AG04449 (cell line): ENCODE results near the gene RBFOX1.

Experiments
- CTCF ChIA-PET: fragments of 350-600 bp; formaldehyde crosslinking; extraction: SDS; loops from one replicate; lab custom pipeline; 2021; ENCODE audit warnings: antibody characterized with exemption; lab: Yijun Ruan, JAX
- POLR2A ChIA-PET: fragments of 400-600, 350-600 bp; formaldehyde crosslinking; extraction: SDS; loops from one replicate; lab custom pipeline; 2020; ENCODE audit warnings: antibody characterized with exemption, inconsistent platforms; lab: Yijun Ruan, JAX
- DNase-seq: peaks from one replicate; pipeline ENCODE4 v3.0.0-alpha.2; 2010; ENCODE audit warnings: low read depth, low spot score
- H3K4me3 ChIP-seq: 2 replicates; pipeline ENCODE4 v1.5.1; 2011; ENCODE audit warnings: low read depth, mild to moderate bottlenecking, control low read depth, low read length
- TF ChIP-seq, protein P1 (sequence below): IDR thresholded peaks from one replicate; pipeline ENCODE4 v1.5.1; 2011; ENCODE audit warnings: mild to moderate bottlenecking, moderate library complexity, low read length, control low read depth, inconsistent platforms; ENCODE audit not compliant: insufficient read depth; ENCODE audit errors: missing control alignments

Gene RBFOX1

DNA sequence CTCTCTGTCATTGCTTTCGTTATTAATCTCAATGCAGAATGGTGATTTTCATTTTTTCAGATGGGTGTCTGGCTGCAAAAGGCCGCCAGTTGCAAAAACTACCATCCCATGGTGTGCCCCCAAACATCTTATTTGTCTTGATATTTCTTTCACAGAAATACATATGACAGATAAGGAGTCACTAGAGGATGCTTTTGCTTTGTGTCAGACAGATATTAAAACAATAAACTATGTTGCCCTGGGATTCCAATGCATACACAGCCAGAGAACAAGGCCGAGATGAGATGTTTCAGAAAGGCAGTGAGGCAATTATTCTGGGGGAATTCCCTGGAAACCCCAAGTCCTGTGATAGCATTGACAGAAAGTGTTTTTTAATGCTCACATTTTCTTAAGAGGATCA, 307.7 kb downstream of the RBFOX1 start:
- DNase-seq = no peak
- POLR2A ChIA-PET = no interaction called here

DNA sequence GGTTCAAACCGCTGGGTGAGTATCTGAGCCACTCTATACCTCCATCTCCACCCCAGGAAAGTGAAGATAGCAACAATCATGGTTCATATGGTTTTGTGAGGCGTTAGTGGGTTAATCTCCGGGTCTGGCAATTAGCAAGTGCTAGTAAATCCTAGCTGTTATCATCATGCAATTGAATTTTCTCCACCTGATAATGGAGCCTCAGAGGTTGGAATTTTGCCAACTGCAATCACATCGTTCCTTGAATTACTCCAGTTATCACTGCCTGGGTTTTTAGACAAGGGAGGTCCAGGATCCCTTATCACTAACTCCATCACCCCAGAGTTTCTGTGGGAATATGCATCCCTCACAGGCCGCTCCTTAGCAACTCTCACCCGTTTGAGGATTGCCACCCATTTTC, 311.5 kb downstream of the RBFOX1 start:
- ChIA-PET POLR2A (no interaction called here), CTCF (no interaction called here)
- DNase-seq = no peak
- TF ChIP-seq, protein P1, sequence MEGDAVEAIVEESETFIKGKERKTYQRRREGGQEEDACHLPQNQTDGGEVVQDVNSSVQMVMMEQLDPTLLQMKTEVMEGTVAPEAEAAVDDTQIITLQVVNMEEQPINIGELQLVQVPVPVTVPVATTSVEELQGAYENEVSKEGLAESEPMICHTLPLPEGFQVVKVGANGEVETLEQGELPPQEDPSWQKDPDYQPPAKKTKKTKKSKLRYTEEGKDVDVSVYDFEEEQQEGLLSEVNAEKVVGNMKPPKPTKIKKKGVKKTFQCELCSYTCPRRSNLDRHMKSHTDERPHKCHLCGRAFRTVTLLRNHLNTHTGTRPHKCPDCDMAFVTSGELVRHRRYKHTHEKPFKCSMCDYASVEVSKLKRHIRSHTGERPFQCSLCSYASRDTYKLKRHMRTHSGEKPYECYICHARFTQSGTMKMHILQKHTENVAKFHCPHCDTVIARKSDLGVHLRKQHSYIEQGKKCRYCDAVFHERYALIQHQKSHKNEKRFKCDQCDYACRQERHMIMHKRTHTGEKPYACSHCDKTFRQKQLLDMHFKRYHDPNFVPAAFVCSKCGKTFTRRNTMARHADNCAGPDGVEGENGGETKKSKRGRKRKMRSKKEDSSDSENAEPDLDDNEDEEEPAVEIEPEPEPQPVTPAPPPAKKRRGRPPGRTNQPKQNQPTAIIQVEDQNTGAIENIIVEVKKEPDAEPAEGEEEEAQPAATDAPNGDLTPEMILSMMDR = no peak
- H3K4me3 ChIP-seq = no peak overlapping the region

More for the DNA sequence above, 307.7 kb downstream of the RBFOX1 start:
- TF ChIP-seq, protein P1 = no peak
- no peak overlapping the region for H3K4me3 ChIP-seq
- CTCF ChIA-PET = no interaction called here

DNA sequence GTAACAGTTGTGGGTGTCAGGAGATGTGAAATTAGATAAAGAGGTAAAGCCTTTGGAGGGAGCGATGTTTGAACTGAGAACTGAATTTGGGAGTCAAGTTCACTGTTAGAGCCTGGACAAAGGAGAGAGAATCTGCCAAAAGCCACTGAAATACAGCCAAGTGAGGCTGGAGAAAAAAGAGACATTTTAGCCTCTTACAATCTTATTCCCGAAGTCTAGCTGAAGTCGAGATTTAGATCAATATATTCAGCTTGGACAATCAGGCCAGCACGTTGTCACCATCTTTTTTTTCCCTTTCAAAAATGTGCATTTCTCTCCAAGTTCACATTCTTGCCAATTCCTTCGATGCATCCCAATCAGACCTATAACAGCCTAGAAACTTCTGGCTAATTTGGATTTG, 312.2 kb downstream of the RBFOX1 start:
- TF ChIP-seq, protein P1 = no peak
- ChIA-PET CTCF (no interaction called here), POLR2A (no interaction called here)
- no peak for DNase-seq
- no peak overlapping the region for H3K4me3 ChIP-seq

DNA sequence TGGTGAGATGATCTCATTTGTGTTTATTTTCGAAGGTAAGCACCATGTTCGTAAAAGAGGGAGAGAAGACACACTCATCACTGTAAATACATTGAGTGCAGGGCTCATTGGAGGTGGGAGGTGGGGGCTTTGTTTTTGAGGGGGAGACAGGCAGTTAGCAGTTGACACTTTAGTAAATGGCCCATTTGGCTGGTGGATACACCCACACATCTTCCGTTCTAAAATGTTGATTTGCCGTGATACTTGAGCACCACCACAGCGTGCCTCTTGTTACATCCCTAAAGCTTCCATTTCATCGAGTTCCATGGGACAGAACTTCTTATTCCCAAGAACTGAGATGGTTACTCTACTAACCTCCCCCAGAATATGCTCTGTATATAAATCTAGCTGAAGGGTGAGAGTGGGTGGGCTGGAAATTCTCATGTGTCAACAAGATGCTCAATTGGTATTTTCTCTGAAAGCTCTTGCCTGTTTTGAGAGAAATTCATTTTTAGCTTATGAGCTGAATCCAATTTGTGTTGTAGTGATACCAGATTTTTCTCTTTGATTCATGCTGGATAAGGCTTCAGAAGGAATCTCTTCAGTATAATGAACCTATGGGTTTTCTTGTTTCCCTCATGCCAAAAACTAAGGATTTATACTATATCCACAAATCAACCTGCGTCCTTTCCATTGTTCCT, 314.3 kb downstream of the RBFOX1 start:
- POLR2A ChIA-PET = no interaction called here
- CTCF ChIA-PET = no interaction called here
- no peak overlapping the region for H3K4me3 ChIP-seq
- no peak for DNase-seq
- TF ChIP-seq, protein P1 = no peak

DNA sequence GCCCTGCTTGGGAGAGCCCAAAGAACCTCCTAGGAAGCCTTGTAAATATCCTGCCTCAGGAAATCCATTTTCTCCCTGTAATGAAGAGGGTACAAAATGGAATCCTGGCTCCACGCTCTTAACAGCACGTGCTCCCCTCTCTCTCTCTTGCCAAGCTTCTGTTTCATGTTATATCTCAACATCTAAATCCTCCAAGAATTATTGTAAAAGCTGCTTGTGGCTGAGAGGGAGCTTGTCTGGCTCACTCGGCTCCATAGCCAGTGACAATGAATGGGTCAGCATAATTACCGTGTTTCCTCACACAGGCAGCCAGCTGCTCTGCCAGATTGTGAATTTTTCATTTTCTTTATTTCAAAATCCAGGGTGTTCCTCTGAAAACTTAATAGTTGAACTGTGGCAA, 317.8 kb downstream of the RBFOX1 start:
- no peak overlapping the region for H3K4me3 ChIP-seq
- CTCF ChIA-PET = no interaction called here
- no peak for DNase-seq
- TF ChIP-seq, protein P1 = no peak
- POLR2A ChIA-PET = no interaction called here

DNA sequence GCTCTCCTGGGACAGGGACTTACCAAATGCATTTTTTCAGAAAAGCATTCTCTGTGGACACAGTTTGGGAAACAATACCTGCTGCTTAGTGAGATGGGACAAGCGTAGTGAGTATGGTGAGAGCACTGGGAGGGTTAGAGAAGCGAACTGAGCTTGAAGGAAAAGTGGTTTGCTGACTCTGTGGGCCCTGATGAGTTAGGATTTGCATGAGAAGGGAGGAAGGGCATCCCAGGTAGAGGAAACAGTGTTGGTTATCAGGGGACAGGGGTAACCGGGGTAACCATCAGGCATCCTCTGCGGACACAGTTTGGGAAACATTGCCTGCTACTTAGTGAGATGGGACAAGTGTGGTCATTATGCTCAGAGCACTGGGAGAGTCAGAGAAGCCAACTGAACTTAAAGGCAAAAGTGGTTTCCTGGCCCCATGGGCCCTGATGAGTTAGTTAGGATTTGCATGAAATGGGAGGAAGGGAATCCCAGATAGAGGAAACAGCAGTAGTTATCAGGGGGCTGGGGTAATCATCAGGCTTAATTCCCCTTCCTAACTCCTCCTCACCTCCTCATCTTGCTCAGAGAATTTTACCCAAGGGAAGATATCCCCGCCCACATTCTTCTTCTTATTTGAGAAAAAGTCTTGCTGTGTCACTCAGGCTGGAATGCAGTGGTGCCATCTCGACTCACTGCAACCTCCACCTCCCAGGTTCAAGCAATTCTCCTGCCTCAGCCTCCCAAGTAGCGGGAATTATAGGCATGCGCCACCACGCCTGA, 319.3 kb downstream of the RBFOX1 start:
- no peak for DNase-seq
- POLR2A ChIA-PET = no interaction called here
- CTCF ChIA-PET = no interaction called here
- H3K4me3 ChIP-seq = no peak overlapping the region
- TF ChIP-seq, protein P1 = no peak
